LoVo (cell line): ENCODE measurements around the gene CDC7.
A peak's percentile ranks its signal among the peaks of the same experiment; 100 is the strongest.

Experiments
- DNase-seq: peaks from one replicate; pipeline ENCODE4 v3.0.0-alpha.2; 2016; ENCODE audit warnings: low spot score

CDC7 gene

DNA sequence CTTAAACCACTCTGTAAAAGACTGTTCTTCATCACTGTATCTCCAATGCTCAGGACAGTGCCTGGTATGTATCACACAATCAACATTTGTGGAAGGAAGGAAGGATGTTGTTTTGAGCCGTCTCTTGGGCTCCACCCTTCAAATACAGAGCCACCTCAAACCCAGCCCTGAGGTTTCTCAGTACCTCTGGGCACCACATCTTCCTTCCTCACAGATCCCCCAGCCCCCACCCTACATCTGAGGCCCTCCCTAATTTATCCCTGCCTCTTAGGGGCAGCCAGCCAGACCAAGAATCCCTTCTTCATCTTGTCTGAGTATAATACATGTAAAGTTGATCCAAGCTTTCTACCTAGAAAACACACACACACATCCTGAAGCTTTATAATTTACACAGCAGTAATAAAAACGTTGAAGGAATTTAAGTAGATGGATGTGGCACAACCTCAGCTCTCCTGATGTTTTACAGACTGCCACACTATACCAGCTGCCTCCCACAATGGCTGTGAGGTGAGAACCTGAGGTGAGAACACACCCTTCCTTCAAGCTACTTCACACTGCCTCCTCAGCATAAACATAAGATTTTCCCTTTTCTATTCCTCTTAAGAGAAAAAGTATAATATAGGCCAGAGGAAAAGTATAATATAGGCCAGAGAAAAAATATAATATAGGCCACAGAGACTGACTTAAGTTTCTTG lies 48.5 kb downstream of the CDC7 start:
- DNase-seq: no peak

DNA sequence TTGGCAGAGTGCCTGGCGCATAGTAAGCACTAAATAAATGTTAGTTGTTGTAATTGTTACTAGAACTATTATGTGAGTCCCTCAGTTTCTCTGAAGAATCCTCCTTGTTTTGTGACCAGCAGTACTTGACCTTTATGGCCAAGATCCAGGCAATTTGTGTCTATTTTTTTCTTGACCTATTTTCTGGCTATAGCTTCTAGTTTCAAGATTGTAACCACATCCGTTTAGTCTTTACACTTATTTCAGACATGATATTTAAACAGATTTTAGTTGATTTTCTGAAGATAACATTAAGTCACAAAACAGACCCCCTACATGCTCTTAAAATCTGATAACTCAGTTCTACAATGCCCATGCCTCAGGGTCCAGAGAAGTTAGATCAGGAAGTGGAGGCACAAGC lies 50.3 kb downstream of the CDC7 start:
- no peak for DNase-seq

- DNase-seq: no peak
Observed at GRCh38 chr1:91552091-91552490, 51.4 kb downstream of the CDC7 start.

DNA sequence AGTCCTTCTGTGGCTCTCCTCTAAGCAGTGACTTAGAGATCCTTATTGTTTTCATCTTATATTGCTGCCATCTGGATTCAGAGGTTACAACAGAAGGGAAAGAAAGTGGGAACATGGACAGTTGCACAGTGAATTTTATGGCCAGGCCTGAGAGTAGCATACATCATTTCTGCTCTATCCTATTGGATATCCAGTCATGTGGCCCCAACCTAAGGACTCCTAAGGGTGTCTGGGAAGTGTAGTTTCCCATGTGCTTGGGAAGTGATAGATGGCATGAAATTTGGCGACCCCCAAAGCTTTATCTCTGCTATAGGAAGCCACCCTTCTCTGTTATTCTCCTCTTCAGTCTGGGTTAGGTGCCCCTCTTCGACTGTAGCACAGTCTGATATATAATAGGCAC lies 51.9 kb downstream of the CDC7 start:
- DNase-seq: no peak

DNA sequence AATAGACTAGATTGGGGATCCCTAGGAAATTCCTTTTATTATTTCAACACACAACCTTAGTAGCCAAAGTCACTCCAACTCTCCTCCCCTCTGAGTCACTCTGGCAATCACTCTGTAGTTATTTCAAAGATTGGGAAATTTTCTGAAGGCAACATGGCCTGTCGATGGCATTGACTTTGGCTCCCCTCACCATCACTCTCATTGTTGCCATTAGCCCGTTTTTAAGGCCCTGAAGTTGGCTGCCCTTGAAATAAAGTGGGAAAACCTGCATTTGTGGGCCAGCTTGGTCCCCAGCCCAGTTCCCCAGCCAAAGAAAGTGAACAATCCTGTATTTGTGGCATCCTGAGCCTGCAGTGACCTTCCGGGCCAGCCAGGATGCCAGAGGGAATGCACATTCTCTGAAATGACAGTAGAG lies 52.5 kb downstream of the CDC7 start:
- no peak for DNase-seq

GRCh38 chr1:91555074-91555730 lies 54.6 kb downstream of the CDC7 start:
- no peak for DNase-seq

DNA sequence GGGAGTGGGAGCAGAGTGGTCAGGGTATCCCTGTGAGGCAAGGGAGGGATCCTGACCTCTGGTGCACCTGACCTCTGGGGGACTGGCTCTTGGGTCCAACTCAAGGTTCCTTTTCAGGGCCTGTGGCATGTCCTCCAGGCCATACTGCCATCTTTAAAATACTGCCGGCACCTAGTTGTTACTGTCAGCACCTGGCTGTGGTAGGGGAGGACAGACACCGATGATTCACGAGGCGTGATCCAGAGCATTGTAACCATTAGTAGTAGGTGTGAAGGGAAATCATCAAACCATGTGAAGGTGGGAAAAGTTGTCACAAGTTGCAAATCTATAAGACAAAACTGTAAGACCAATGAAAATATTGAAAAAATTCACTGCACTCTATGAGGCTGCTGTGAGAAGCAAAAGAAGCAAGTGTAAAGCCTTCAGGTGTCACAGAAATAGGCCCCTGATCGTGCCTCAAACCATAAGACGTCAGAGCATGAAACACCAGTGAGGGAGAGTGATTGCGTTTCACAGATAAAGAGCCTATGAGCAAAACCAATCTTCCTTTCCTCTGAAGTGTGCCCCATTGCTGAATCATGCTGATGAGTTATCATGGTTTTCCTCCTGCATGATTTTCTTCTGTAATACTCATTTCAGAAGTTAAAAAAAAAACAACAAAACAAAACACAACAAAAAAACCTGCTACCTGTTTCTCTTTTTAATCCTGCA lies 55.3 kb downstream of the CDC7 start:
- no peak for DNase-seq

DNA sequence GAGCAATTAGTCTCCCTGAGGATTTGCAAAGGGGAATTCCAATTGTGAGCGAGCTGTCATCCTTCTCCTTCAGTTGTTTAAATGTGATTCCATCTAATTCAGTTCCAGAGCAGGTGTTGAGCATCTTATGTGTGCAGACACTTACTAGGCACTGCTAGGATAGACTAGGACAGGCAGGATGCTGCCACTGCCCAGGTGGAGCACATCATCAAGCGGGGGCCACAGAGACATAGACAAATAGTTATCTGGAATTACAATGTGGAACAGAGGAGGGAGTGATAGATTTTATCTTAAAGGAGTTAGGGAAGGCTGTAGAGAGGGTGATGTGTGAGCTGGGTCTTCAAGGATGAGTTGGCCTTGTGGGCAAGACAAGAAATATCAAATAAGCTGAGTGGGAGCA lies 55.9 kb downstream of the CDC7 start:
- no peak for DNase-seq

GRCh38 chr1:91557039-91557690 lies 56.5 kb downstream of the CDC7 start:
- DNase-seq: no peak

DNA sequence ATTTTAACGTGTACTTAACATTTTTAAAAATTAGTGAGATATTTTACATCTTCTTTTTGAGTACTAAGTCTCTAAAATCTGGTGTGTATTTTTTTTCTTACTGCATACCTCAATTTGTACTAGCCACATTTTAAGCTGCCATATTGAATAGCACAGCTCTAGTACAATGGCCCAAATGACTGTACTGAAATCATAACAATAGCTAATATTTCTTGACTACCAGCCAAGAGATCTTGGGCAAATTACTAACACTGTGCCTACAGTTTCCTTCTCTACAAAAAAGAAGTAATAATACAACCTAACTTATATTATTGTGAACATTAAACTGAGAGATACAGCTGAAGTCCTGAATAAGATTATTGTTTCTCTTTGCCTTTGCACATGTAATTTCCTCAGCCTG lies 57.2 kb downstream of the CDC7 start:
- no peak for DNase-seq

DNA sequence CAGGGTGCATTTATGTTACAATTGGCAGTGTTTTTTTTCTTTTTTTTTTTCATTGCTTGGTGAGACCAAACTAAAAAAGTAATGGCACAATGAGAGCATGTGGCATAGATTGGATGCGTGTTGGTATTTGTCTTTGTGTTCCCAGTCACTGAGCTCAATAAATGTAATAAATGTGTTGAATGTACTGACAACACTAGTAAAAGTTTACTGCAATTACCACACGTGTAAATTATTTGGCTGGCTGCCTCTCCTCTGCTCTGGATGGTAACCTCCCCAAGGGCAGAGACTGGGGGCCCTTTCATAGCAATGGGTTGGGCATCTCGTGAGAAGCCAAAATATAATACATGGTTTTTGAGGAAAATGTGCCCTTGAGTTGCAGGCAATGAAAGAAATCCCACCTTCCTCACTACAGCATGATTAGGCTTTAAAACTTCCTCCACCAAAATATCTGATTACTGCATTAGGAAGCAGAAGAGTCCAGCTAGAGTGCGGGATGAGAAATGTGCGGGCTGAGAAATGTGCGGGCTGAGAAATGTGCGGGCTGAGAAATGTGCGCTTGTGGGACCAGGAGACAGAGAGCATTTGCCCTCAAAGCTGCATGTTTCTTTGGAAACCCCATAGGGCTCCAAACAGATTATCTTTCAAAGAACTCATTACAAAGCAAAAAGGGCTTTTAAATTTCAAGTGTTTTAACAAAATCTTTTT lies 58.5 kb downstream of the CDC7 start:
- DNase-seq: no peak

DNA sequence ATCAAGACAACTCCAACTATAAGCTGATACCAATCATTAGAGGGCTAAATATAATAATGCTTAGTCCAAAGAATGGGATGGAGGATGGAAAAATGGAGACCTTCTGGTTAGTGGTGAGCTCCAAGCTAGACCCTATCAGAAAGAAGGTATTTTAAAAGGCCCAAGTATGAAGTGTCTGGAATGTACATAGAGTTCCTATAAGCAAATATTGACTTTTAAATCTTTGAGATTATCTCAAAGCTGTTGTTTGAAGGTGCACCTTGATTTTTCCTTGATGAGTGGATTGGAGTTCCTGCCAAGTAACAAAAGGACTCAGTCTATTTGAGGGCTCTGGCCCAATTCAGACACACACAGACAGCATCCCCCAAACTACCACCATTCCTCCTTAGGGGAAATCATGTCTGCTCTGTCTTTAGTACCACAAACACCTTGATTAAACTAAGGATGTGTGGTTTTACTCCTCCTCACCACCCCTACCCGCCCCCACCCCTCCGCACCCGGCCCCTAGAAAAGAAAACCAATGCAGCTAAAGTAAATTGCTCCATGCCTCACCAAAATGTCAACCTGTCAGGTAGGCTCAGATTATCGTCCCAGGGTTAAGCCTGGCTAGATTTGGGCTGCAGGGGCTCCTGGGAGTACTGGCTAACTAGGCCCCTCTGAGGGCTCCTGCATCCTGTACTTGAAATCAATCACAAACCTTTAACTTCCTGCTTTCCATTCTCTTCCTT lies 59.4 kb downstream of the CDC7 start:
- no peak for DNase-seq

DNA sequence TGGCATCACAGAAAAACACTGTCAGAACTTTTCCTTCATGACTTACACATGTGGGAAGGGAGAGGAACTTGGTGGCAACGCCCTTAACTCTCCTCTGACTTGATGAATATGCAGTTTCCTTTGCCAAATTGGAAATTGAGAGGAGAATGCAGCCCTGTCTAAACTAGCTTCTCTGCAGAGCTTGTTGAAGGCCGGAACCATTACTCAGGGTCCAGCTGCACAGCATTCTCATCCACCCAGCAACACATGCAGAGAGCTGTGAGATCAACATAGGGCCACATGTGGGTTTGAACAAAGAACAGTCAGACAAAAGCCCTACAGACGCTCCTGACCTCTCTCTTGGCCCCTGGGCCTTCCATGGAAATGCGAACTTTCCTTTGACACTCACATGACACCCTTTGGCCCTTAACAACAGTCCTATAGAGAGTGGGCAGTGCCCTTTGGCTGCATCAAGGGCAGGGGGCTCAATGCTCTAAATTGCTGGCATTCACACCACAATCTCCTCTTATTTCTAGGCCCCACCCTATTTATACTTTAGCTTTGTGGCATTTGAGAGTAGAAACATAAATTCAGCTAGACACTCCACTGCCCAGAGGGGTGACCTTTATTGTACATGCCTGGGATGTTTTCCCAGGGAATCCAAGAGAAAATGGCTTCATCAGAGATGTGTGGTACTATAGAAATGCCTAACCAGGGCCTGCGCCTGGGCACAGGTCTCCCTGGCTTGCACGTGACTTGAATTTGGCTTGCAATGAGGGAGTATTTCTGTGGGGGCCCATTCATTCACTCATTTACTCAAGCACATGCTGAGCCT lies 64.4 kb downstream of the CDC7 start:
- no peak for DNase-seq

- peak; percentile 35 for DNase-seq
Observed at GRCh38 chr1:91567583-91567982, 66.9 kb downstream of the CDC7 start.

DNA sequence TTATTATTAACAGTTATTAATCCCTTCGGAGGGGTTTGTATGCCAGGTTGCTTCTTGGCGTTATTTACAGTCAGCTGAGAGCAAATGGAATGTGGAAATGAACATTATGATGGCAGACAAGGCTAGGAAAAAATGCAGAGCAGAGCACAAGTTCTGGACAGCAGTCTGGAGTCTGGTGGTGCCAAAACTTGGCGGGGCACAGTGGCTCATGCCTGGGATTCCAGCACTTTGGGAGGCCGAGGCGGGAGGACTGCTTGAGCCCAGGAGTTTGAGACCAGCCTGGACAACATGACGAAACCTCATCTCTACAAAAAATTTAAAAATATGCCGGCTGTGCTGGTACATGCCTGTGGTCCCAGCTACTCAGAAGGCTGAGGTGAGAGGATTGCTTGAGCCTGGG lies 67.6 kb downstream of the CDC7 start:
- no peak for DNase-seq

- peak; percentile 80 for DNase-seq
Observed at GRCh38 chr1:91569411-91570119, 68.9 kb downstream of the CDC7 start.

- DNase-seq: no peak
Observed at GRCh38 chr1:91570120-91570448, 69.4 kb downstream of the CDC7 start.

GRCh38 chr1:91572044-91572443 lies 71.4 kb downstream of the CDC7 start:
- DNase-seq: no peak
